ENCODE results near the gene COL9A2. TPM values are rescaled to one million over a fixed set of nuclear protein-coding genes. Genes with fewer than 3 reads are reported as not detected.

COL9A2 gene
- total RNA-seq, 1 donor, result 0.86 TPM

GRCh38 chr1:40303790-40304189, 13.3 kb downstream of the COL9A2 start:
- TF ChIP-seq, protein P1, sequence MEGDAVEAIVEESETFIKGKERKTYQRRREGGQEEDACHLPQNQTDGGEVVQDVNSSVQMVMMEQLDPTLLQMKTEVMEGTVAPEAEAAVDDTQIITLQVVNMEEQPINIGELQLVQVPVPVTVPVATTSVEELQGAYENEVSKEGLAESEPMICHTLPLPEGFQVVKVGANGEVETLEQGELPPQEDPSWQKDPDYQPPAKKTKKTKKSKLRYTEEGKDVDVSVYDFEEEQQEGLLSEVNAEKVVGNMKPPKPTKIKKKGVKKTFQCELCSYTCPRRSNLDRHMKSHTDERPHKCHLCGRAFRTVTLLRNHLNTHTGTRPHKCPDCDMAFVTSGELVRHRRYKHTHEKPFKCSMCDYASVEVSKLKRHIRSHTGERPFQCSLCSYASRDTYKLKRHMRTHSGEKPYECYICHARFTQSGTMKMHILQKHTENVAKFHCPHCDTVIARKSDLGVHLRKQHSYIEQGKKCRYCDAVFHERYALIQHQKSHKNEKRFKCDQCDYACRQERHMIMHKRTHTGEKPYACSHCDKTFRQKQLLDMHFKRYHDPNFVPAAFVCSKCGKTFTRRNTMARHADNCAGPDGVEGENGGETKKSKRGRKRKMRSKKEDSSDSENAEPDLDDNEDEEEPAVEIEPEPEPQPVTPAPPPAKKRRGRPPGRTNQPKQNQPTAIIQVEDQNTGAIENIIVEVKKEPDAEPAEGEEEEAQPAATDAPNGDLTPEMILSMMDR (IDR thresholded peaks at IDR 0.05; ENCODE audit: insufficient read depth, low read depth, low read length), result no peak
- DNase-seq (ENCODE audit: low read depth), result no peak
- no peak overlapping the region for H3K4me3 ChIP-seq (ENCODE audit: low read depth, low read length)

DNA sequence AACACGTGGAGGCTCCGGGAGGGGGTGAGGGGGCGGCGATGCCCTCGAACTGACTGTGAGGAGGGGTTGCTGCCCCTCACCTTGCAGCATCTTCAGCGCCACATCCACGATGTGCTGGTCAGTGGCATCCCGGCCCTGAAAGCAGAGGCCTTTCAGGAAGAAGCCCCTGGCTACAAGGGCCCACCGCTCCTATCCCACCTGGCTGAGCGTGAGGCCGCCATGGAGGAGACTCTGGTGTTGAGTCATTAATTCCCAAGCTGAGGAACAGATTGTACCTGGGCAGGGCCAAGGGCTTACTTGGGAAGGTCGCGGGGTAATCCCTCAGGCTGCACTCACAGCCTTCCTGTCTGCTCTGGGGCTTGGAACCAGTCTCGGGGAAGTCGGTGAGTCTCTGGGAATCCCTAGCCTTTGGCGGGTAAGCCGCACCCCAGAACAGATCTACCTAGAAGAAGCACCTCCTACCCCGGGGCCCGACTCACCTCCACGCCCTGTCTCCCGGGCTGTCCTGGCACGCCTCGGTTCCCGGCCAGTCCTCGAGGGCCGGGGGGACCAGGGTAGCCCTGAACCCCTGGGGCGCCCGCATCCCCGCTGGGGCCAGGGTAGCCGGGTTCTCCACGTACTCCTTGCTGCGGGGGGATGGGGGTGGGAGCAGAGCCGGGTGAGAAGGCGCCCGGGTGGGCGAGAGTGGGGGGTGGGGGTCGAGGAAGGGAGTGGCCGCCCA, 13.9 kb downstream of the COL9A2 start:
- H3K4me3 ChIP-seq (ENCODE audit: low read depth, low read length), result no peak overlapping the region
- TF ChIP-seq, protein P1 (IDR thresholded peaks at IDR 0.05; ENCODE audit: insufficient read depth, low read depth, low read length), result no peak
- DNase-seq (ENCODE audit: low read depth), result no peak

- TF ChIP-seq, protein P1 (IDR thresholded peaks at IDR 0.05; ENCODE audit: insufficient read depth, low read depth, low read length), result no peak
- DNase-seq (ENCODE audit: low read depth), result no peak
Measured at GRCh38 chr1:40302475-40302874, 14.6 kb downstream of the COL9A2 start.

GRCh38 chr1:40301541-40302299, 15.4 kb downstream of the COL9A2 start:
- TF ChIP-seq, protein P1 (IDR thresholded peaks at IDR 0.05; ENCODE audit: insufficient read depth, low read depth, low read length), result no peak
- DNase-seq (ENCODE audit: low read depth), result no peak
- no peak overlapping the region for H3K4me3 ChIP-seq (ENCODE audit: low read depth, low read length)

More at GRCh38 chr1:40302475-40302874, 14.6 kb downstream of the COL9A2 start:
- no peak overlapping the region for H3K4me3 ChIP-seq (ENCODE audit: low read depth, low read length)

GRCh38 chr1:40301066-40301465, 16.0 kb downstream of the COL9A2 start:
- DNase-seq (ENCODE audit: low read depth), result no peak
- TF ChIP-seq, protein P1 (IDR thresholded peaks at IDR 0.05; ENCODE audit: insufficient read depth, low read depth, low read length), result no peak

DNA sequence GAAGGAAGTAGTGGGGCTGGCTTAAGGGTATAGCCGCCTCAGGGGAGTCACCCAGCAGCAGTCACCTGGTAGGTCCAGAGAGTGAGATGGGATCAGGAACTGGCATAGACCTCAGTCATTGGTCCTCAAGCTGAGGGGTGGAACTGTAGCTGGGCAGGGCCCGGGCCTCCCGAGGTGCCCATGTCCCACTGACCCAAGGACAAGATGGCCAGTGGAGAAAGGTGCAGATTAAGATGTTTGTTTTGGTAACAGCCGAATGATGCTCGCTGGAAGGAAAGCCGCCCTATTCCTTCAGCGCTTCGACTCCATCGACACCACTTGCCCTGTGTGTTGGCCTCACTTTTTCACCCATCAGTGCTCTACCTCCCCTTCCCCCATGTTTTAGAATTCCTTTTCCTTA, 16.4 kb downstream of the COL9A2 start:
- no peak for DNase-seq (ENCODE audit: low read depth)
- TF ChIP-seq, protein P1 (IDR thresholded peaks at IDR 0.05; ENCODE audit: insufficient read depth, low read depth, low read length), result no peak
- no peak overlapping the region for H3K4me3 ChIP-seq (ENCODE audit: low read depth, low read length)

More at GRCh38 chr1:40301066-40301465, 16.0 kb downstream of the COL9A2 start:
- H3K4me3 ChIP-seq (ENCODE audit: low read depth, low read length), result no peak overlapping the region
